H1 (cell line): ENCODE data around the gene NR3C2. TPM values are rescaled to one million over a fixed set of nuclear protein-coding genes. Genes with fewer than 3 reads are reported as not detected.

ENCODE experiments used
- CTCF ChIA-PET: fragments of 300-600 bp; sonication (Branson Sonifier 250); formaldehyde crosslinking; loops from one replicate; lab custom pipeline; 2021; ENCODE audit not compliant: partially characterized antibody; lab: Charles Lee
- POLR2A ChIA-PET: fragments of 300-600 bp; sonication (Branson Sonifier 250); formaldehyde crosslinking; loops from one replicate; lab custom pipeline; 2021; ENCODE audit warnings: inconsistent platforms; ENCODE audit not compliant: partially characterized antibody; lab: Charles Lee
- DNase-seq, 2 experiments: peaks; one replicate each; pipeline versions ENCODE4 v3.0.0 to v3.0.0-alpha.2; 2010 to 2022; ENCODE audit warnings: low spot score in 2 of 2, low read depth in 1 of 2, mixed read lengths in 1 of 2
- FAIRE-seq: peaks from 2 replicates; lab custom pipeline; 2011; peaks lifted over from hg19 to GRCh38; lab: Jason Lieb, UNC
- H2AFZ ChIP-seq: 2 replicates; pipeline ENCODE4 v1.8.1; 2012; ENCODE audit warnings: low read length, inconsistent platforms
- H2AK5ac ChIP-seq: 2 replicates; pipeline ENCODE4 v1.6.1; 2013; ENCODE audit warnings: low read depth, low read length
- H2BK120ac ChIP-seq: replicated peaks from 2 replicates; pipeline ENCODE3; 2013; ENCODE audit warnings: low read depth, low read length, inconsistent platforms
- H2BK12ac ChIP-seq: 2 replicates; pipeline ENCODE4 v1.6.1; 2013; ENCODE audit warnings: low read depth, low read length
- H2BK15ac ChIP-seq: 2 replicates; pipeline ENCODE4 v1.6.1; 2013; ENCODE audit warnings: low read length
- H2BK20ac ChIP-seq: 2 replicates; pipeline ENCODE4 v1.6.1; 2013; ENCODE audit warnings: low read length
- H2BK5ac ChIP-seq: 2 replicates; pipeline ENCODE4 v1.6.1; 2013; ENCODE audit warnings: low read depth, low read length
- H3K14ac ChIP-seq: 2 replicates; pipeline ENCODE4 v1.6.1; 2013; ENCODE audit warnings: inconsistent platforms; ENCODE audit not compliant: insufficient read length
- H3K18ac ChIP-seq: 2 replicates; pipeline ENCODE4 v1.6.1; 2013; ENCODE audit warnings: low read length; ENCODE audit errors: extremely low read depth
- H3K23ac ChIP-seq: 2 replicates; pipeline ENCODE4 v1.6.1; 2013; ENCODE audit warnings: inconsistent platforms; ENCODE audit not compliant: insufficient read length
- H3K23me2 ChIP-seq: 2 replicates; pipeline ENCODE4 v1.6.1; 2013; ENCODE audit warnings: low read depth, low read length
- H3K27ac ChIP-seq: 2 replicates; pipeline ENCODE4 v1.6.1; 2011; ENCODE audit warnings: low read depth, low read length, inconsistent platforms
- H3K27me3 ChIP-seq, 4 experiments: replicated peaks in 1 of 4; 1 replicate in 1 of 4; 2 replicates in 3 of 4; pipeline versions ENCODE4 v1.6.1 to v1.8.1; 2011 to 2013; ENCODE audit warnings: low read length in 3 of 4, mild to moderate bottlenecking in 3 of 4, inconsistent platforms in 2 of 4, mixed read lengths in 2 of 4, moderate library complexity in 1 of 4; ENCODE audit not compliant: control insufficient read depth in 3 of 4, insufficient read depth in 3 of 4; ENCODE audit errors: extremely low read depth in 1 of 4
- H3K36me3 ChIP-seq, 4 experiments: 2 replicates each; pipeline versions ENCODE4 v1.6.1 to v1.8.1; 2011 to 2013; ENCODE audit warnings: mild to moderate bottlenecking in 4 of 4, low read length in 3 of 4, moderate library complexity in 2 of 4, control low read depth in 1 of 4, inconsistent platforms in 1 of 4; ENCODE audit not compliant: insufficient read depth in 4 of 4, control insufficient read depth in 2 of 4
- H3K4ac ChIP-seq: replicated peaks from 2 replicates; pipeline ENCODE3; 2013; ENCODE audit warnings: low read length, low read depth, mixed read lengths, inconsistent platforms; ENCODE audit not compliant: insufficient read length
- H3K4me1 ChIP-seq, 4 experiments: replicated peaks in 1 of 4; 1 replicate in 1 of 4; 2 replicates in 3 of 4; pipeline versions ENCODE4 v1.6.1 to v1.8.1; 2011 to 2013; ENCODE audit warnings: low read length in 3 of 4, inconsistent platforms in 2 of 4, mixed read lengths in 1 of 4; ENCODE audit not compliant: insufficient read depth in 4 of 4, control insufficient read depth in 3 of 4
- H3K4me2 ChIP-seq, 2 experiments: 2 replicates each; pipeline versions ENCODE4 v1.6.1 to v1.8.1; 2011 to 2013; ENCODE audit warnings: low read depth in 2 of 2, low read length in 2 of 2, control low read depth in 1 of 2, inconsistent platforms in 1 of 2, mild to moderate bottlenecking in 1 of 2; ENCODE audit not compliant: insufficient read depth in 1 of 2
- H3K4me3 ChIP-seq, 4 experiments: fragments of 200-600, 300-600 bp in 1 of 4; sonication (generic), shearing (Covaris generic), sonication (Bioruptor Twin) in 1 of 4; 2 replicates each; pipeline versions ENCODE4 v1.5.1 to v1.8.1; 2011 to 2016; ENCODE audit warnings: low read length in 4 of 4, low read depth in 3 of 4, control low read depth in 2 of 4, inconsistent platforms in 2 of 4, mild to moderate bottlenecking in 2 of 4, mixed read lengths in 1 of 4, moderate library complexity in 1 of 4; ENCODE audit not compliant: insufficient read depth in 2 of 4; ENCODE audit errors: extremely low read depth in 1 of 4
- H3K56ac ChIP-seq: replicated peaks from 2 replicates; pipeline ENCODE3; 2013; ENCODE audit warnings: low read depth, mild to moderate bottlenecking, mixed read lengths, low read length, inconsistent platforms; ENCODE audit not compliant: insufficient read length
- H3K79me1 ChIP-seq: 2 replicates; pipeline ENCODE4 v1.6.1; 2013; ENCODE audit warnings: low read depth, low read length, control low read depth
- H3K79me2 ChIP-seq, 2 experiments: 2 replicates each; pipeline versions ENCODE4 v1.6.1 to v1.8.1; 2012 to 2013; ENCODE audit warnings: low read length in 2 of 2, mild to moderate bottlenecking in 2 of 2, inconsistent platforms in 1 of 2; ENCODE audit not compliant: insufficient read depth in 2 of 2, control insufficient read depth in 1 of 2
- H3K9ac ChIP-seq, 4 experiments: replicated peaks in 1 of 4; 1 replicate in 1 of 4; 2 replicates in 3 of 4; pipeline versions ENCODE4 v1.6.1 to v1.8.1; 2011 to 2013; ENCODE audit warnings: low read depth in 3 of 4, low read length in 3 of 4, control low read depth in 2 of 4, mild to moderate bottlenecking in 2 of 4, moderate library complexity in 2 of 4, inconsistent platforms in 1 of 4; ENCODE audit errors: extremely low read depth in 1 of 4
- H3K9me3 ChIP-seq, 2 experiments: 2 replicates each; pipeline versions ENCODE4 v1.6.1 to v1.8.1; 2012 to 2013; ENCODE audit warnings: mild to moderate bottlenecking in 2 of 2, moderate library complexity in 2 of 2, control low read depth in 1 of 2, inconsistent platforms in 1 of 2, low read depth in 1 of 2, low read length in 1 of 2, mixed read lengths in 1 of 2; ENCODE audit not compliant: insufficient read depth in 2 of 2
- H4K20me1 ChIP-seq, 2 experiments: replicated peaks in 1 of 2; 2 replicates each; pipeline versions ENCODE3 to v1.8.1; 2011 to 2013; ENCODE audit warnings: inconsistent platforms in 2 of 2, low read length in 2 of 2, mild to moderate bottlenecking in 1 of 2; ENCODE audit not compliant: insufficient read depth in 2 of 2, control insufficient read depth in 1 of 2
- H4K5ac ChIP-seq: 2 replicates; pipeline ENCODE4 v1.6.1; 2013; ENCODE audit warnings: low read length, low read depth, mixed read lengths, inconsistent platforms; ENCODE audit not compliant: insufficient read length
- H4K8ac ChIP-seq: 2 replicates; pipeline ENCODE4 v1.8.0; 2013; ENCODE audit warnings: mild to moderate bottlenecking, moderate library complexity, low read length, inconsistent platforms; ENCODE audit not compliant: insufficient read depth; ENCODE audit errors: extremely low read depth
- H4K91ac ChIP-seq: replicated peaks from 2 replicates; pipeline ENCODE3; 2013; ENCODE audit warnings: low read length, mixed read lengths, inconsistent platforms; ENCODE audit not compliant: insufficient read length
- RAD21 ChIP-seq, 2 experiments: IDR thresholded peaks in 1 of 2; conservative IDR thresholded peaks in 1 of 2; 2 replicates each; pipeline ENCODE4 v1.6.1; 2011; ENCODE audit warnings: low read depth in 2 of 2, low read length in 2 of 2, improper control_type of control experiment in 1 of 2, inconsistent platforms in 1 of 2, mild to moderate bottlenecking in 1 of 2, moderate library complexity in 1 of 2
- TAF1 ChIP-seq: IDR thresholded peaks from 2 replicates; pipeline ENCODE4 v1.6.1; 2011; ENCODE audit warnings: mild to moderate bottlenecking, low read depth, low read length
- WGBS, 2 experiments: shearing (Covaris generic) in 1 of 2; methylation state at CpG; one replicate each; pipeline versions ENCODE4 v1.1.6 to v1.1.7; 2013 to 2015; ENCODE audit warnings: low lambda C conversion rate in 2 of 2, mixed read lengths in 2 of 2, inconsistent platforms in 1 of 2, low coverage in 1 of 2, missing lambda C conversion rate in 1 of 2; ENCODE audit not compliant: insufficient replicate concordance in 2 of 2, insufficient coverage in 1 of 2, insufficient read length in 1 of 2; ENCODE audit errors: extremely low coverage in 1 of 2, missing lambda C conversion rate in 1 of 2; 5-methylcytosine and 5-hydroxymethylcytosine counted together
- polyA plus RNA-seq, 7 experiments: library from polyadenylated mRNA; depleted of rRNA in 3 of 7; stranded (reverse) in 5 of 7; unstranded in 2 of 7; fragments of >200 nt in 5 of 7; fragments of 200-250 nt in 2 of 7; gene quantifications; 1 replicate in 5 of 7; 2 replicates in 1 of 7; 4 replicates in 1 of 7; pipeline versions ENCODE4 v1.2.1 to v1.2.3, GENCODE V29; 2011 to 2013; ENCODE audit warnings: missing spikeins in 2 of 7, mixed read lengths in 2 of 7
- total RNA-seq: library from RNA; stranded (reverse); fragmentation: NEBNext Ultra II Directional; extraction: Animal tissue kit (Norgen Biotek cat#: 25700); gene quantifications from 2 replicates; pipeline ENCODE4 v1.2.1, GENCODE V29; 2021
- TF ChIP-seq, protein P1 (sequence below), 3 experiments: IDR thresholded peaks; 1 replicate in 2 of 3; 2 replicates in 1 of 3; pipeline versions ENCODE4 v1.5.1 to v1.6.1; 2011; ENCODE audit warnings: low read length in 3 of 3, mild to moderate bottlenecking in 3 of 3, inconsistent platforms in 2 of 3, low read depth in 1 of 3, moderate library complexity in 1 of 3; ENCODE audit not compliant: insufficient read depth in 1 of 3; ENCODE audit errors: control extremely low read depth in 1 of 3

NR3C2 gene
- total and polyA plus RNA-seq, 2 of the 8 experiments (the other 6 are each of a cell fraction or from before 2014, with no cell fraction given) = 0.80 to 3.9 TPM

DNA sequence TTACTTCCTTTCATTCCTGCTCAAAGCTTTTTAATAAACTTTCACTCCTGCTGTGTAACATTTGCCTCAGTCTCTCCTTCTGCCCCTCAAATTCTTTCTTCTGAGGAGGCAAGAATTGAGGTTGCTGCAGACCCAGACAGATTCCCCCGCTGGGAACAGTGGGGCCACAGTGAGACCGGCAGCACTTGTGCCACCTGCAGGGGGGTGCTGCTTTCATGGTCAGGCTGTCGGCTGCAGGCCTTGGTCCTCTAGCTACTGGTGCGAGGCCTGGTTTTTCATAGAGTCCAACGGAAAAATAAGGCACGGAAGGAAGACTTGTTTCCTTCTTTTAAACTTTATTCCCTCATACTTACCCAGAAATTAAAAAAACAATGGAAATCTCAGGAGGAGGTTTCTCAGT is 296.7 kb downstream of the NR3C2 start:
- WGBS, 2 experiments = 80% methylated on average over 6 of the region's 6 CpGs; no CpG with 5 or more reads in 1 of the 2 experiments

More for the DNA sequence above, 296.7 kb downstream of the NR3C2 start:
- no peak overlapping the region for H3K4ac ChIP-seq
- no peak overlapping the region for H2BK15ac ChIP-seq
- H2BK20ac ChIP-seq = no peak overlapping the region
- no peaks in the 10 kb centered on the region for H3K23me2 ChIP-seq
- H3K14ac ChIP-seq = no peak overlapping the region
- H3K27ac ChIP-seq = no peak overlapping the region
- H4K5ac ChIP-seq = no peak overlapping the region
- no peaks in the 10 kb centered on the region for H4K20me1 ChIP-seq
- ChIA-PET CTCF (interaction anchor here (0.7 to 1.7 kb wide), 2 partner anchors 50 to 84 kb away, joined by 3 to 4 read pairs; no protein-coding TSS in a partner anchor), POLR2A (no interaction called here)
- H4K8ac ChIP-seq = no peak overlapping the region
- no peaks in the 10 kb centered on the region for H3K79me2 ChIP-seq
- H3K27me3 ChIP-seq = no peaks in the 10 kb centered on the region
- H2BK12ac ChIP-seq = no peak overlapping the region
- H3K9ac ChIP-seq = no peak overlapping the region
- no peaks in the 10 kb centered on the region for H3K36me3 ChIP-seq
- H3K9me3 ChIP-seq = no peaks in the 10 kb centered on the region
- peaks cover 0 to 8% (median 0%) of the 10 kb centered on the region in 4 experiments; a peak in 2 of 7 replicates for H3K4me1 ChIP-seq
- TF ChIP-seq RAD21 (IDR thresholded peaks at IDR 0.05 in 1 of 2, conservative IDR thresholded peaks at IDR 0.05 in 1 of 2; ENCODE audit: low read depth in 2 of 2, low read length in 2 of 2) = peak in 1 of 2 experiments; percentile 16; a peak in 1 of 4 replicates
- no peak for TF ChIP-seq TAF1
- TF ChIP-seq, protein P1, sequence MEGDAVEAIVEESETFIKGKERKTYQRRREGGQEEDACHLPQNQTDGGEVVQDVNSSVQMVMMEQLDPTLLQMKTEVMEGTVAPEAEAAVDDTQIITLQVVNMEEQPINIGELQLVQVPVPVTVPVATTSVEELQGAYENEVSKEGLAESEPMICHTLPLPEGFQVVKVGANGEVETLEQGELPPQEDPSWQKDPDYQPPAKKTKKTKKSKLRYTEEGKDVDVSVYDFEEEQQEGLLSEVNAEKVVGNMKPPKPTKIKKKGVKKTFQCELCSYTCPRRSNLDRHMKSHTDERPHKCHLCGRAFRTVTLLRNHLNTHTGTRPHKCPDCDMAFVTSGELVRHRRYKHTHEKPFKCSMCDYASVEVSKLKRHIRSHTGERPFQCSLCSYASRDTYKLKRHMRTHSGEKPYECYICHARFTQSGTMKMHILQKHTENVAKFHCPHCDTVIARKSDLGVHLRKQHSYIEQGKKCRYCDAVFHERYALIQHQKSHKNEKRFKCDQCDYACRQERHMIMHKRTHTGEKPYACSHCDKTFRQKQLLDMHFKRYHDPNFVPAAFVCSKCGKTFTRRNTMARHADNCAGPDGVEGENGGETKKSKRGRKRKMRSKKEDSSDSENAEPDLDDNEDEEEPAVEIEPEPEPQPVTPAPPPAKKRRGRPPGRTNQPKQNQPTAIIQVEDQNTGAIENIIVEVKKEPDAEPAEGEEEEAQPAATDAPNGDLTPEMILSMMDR (IDR thresholded peaks at IDR 0.05; ENCODE audit: control extremely low read depth in 1 of 3, insufficient read depth in 1 of 3, low read depth in 1 of 3, low read length in 3 of 3) = peak in 1 of 3 experiments; percentile 6; a peak in 1 of 4 replicates
- no peak overlapping the region for H3K4me2 ChIP-seq
- no peaks in the 10 kb centered on the region for H3K79me1 ChIP-seq
- DNase-seq (no peak), FAIRE-seq (no peak)
- no peak overlapping the region for H3K56ac ChIP-seq
- H2AK5ac ChIP-seq = no peak overlapping the region
- no peak overlapping the region for H3K23ac ChIP-seq
- H2AFZ ChIP-seq = no peak overlapping the region
- no peak overlapping the region for H2BK120ac ChIP-seq
- H2BK5ac ChIP-seq = no peak overlapping the region
- H4K91ac ChIP-seq = no peak overlapping the region
- H3K18ac ChIP-seq = no peak overlapping the region
- no peak overlapping the region for H3K4me3 ChIP-seq
